Testis (tissue), 2 donors: ENCODE data around the gene NGRN.

Experiments used
- CTCF ChIP-seq, 3 experiments: fragments of 450-650 bp in 2 of 3; fragments of 200-600 bp in 1 of 3; sonication (generic) in 1 of 3; IDR thresholded peaks; one replicate each; pipeline ENCODE4 v1.5.1; 2016 to 2019; ENCODE audit warnings: antibody characterized with exemption in 3 of 3, mild to moderate bottlenecking in 2 of 3, moderate library complexity in 1 of 3
- POLR2A ChIP-seq: fragments of 450-650 bp; IDR thresholded peaks from one replicate; pipeline ENCODE4 v1.6.1; 2017; ENCODE audit warnings: antibody characterized with exemption, mild to moderate bottlenecking, moderate library complexity

GRCh38 chr15:90271459-90272166 is 6.1 kb downstream of the NGRN start:
- TF ChIP-seq CTCF (IDR thresholded peaks at IDR 0.05) (no peak), POLR2A (no peak)
